HG02588 (cell line): ENCODE measurements around the gene CHAC1.
"Not testable (repeated sequence)": the region's sequence is repeated elsewhere in the genome, so short reads cannot be mapped to it uniquely, and the experiment has no call there.

Experiments
- ATAC-seq: cut with Tn5 transposase; IDR thresholded peaks from one replicate; pipeline ENCODE4 v1.9.1; 2021; ENCODE audit warnings: mild to moderate bottlenecking, moderate library complexity; ENCODE audit not compliant: unreplicated experiment

CHAC1 gene

DNA sequence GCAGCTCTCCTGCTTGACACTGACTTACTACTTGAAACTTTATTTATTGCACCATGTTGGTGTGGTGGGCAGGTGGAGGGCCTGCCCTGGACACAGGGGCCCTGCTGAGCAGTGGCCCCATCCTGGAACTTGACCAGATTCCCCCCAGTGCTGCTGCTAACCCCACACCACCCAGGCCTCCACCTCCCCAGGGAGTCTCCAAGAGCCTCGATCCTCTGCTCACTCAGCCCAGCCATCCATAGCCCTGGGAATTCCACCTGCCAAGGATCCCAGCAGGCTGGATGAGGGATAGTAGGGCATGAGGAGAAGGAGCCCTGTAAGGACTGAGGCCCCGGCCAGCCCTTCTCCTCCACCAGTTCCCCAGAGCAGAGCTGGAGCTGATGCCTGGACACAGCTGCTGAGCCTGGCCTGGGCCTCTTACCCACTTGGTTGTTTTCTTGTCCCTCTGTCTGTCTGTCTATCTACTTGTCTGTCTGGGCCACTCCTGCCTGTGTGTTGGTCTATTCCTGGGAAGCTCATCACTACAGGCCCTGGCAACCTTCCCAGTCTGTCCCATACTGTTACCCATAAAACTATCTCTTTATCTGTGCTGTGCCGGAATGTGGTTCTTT lies 2.8 kb downstream of the CHAC1 start:
- no peak for ATAC-seq

DNA sequence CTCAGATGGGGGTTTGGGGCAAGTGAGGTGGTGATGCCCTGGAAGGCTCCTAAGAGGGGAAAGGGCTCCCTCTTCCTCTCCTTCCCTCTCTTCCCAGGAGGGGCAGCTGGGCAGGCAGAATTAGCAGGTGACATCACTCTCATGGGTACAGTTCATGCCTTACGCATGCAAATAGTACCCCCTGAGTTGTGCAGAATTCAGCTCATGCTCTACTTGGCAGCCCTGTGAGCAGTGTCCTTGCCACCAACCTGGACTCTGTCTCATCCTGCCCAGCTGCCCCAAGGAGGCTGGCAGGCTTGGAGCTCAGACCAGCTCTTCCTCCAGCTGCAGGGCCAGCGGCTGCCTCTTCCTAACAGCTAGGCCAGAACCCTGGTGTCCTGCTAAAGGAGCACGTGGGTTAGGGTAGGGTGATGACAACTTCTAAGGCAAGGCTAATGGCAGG lies 3.3 kb downstream of the CHAC1 start:
- ATAC-seq, result no peak

DNA sequence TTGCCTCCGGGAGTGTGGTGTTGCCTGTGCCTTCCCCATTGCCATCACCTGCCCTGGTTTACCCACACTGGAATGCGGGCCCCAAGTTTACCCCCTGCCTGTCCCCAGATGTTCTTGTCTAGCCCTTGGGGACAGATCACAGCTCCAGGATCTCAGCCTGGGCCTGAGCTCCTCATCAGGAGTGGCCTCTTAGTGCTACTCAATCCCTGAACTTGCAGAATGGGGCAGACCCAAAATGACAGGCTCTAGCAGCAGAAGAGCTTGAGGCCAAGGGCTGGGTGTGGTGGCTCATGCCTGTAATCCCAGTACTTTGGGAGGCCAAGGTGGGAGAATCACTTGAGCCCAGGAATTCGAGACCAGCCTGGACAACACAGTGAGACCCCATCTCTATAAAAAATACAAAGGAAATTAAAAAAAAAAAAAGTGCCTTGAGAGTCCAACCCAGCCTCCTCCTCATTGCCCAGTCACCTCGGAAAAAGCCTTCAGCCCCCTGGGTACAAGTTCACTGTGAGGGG lies 3.8 kb downstream of the CHAC1 start:
- no peak for ATAC-seq

DNA sequence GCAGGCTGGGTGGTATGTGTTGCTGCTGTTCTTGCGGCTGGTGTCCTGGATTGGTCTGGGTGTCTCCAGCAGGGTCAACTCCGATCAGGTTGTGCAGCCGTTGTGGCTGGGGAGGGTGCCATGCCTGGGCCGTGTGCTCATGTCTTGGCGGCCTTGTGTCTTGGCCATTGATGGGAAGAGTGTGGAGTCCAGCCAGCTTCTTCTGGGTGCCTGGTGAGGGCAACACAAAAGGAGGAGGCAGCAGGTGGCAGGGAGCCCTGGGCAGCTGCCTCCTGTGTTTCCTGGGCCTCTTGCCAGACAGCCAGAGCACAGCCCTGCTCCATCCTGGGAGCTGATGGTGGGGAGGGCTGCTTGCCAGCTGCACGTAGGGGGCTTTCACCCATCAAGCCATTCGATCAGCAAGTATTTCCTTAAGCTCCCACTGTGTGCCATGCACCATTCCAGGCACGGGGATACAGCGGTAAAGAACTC lies 4.3 kb downstream of the CHAC1 start:
- ATAC-seq, result no peak

DNA sequence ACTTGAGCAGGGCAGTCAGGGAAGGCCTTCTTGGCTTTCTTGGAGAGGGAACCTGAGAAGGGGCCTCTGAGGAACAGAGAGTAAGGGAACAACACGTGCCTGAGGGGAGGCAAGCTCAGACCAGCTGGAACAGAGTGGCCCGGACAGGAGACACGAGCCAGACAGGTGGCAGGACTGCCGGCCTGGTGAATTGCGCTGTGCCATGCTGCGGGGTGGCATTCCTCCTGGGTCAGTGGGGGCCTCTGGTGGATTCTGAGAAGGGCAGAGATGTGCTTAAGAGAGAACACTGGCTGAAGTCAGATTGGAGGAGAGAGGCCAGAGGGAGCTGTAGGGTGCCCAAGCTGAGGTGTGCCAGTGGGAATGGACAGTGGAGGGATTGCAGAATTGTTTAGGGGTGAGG lies 4.9 kb downstream of the CHAC1 start:
- ATAC-seq, result no peak

DNA sequence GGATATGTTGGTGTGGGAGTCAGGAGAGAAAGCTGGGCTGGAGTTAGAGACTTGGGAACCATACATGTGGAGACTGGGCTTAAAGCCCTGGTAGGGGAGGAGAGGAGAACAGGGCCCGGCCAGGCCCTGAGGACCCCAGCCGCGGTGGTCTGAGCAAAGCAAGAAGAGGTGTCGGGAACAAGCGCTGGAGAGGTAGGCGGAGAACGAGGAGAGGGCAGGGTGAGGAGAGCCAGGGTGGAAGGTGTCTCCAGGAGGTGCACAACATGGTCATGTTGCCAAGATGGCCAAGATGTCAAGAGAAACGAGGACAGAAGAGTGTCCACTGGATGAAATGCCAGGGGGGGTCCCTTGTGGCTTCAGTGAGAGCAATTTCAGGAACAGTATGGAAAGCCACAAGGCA lies 5.5 kb downstream of the CHAC1 start:
- no peak for ATAC-seq

DNA sequence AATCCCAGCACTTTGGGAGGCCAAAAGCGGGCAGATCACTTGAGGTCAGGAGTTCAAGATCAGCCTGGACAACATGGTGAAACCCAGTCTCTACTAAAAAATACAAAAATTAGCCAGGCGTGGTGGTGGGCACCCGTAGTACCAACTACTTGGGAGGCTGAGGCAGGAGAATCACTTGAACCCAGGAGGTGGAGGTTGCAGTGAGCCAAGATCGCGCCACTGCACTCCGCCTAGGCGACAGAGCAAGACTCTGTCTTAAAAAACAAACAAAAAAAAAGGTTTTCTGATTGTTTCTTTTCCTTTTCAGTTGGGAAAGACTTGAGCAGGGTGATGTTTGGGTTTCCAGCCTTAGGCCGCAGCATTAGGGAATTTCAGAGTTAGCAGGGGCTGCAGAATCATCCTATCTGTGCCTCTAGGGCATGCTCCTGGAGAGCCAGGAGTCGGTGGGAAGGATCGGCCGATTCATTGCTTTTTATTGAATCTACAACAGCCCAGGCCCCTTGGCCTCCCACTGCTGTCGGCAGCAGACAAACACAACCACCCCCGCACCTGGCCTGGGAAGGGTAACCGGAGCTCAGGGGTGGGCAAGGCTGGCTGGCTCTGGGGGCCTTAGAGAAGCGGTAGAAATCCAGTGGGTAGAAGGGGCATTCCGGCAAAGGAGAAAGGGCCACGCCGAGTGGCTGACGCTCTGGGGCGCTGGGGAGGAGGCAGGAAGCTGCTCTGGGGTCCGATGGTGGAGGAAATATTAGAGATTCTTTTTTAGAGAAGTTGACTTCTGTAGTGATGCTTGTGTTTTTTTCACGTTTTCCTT lies 6.3 kb downstream of the CHAC1 start:
- ATAC-seq, result no peak

DNA sequence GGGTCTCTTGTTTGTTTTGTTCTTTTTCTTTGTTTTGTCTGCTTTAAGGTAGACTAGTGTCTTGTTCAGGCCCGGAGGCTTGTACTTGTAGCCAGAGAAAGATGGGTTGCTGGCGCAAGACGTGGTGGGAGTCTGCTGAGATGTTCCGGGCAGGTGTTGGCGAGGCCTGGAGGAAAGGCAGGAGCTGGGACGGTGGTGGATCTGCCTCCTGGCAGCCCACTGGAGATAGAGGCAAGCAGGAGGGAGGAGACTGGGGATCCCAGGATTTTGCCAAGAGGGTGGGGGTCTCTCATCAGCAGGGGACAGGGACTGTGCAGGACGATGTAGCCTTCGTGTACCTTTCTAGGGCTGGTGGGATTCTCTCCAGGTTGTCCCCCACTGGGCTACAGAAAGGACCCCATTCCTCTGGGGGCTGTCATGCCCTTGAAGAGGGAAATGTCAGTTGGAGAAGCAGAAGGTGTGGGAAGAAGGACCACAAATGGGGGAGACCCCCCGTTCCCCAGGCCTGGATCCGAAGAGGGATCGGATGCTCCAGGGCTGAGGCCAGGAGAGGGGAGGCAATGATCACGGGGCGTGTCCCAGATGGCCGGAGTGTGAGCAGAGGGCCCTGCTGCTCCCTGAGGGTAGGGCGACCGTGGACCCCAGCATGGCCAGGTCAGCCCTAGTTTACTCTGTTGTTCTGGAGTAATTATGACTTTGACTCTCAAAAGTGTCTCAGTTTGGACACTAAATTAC lies 7.0 kb downstream of the CHAC1 start:
- no peak for ATAC-seq

DNA sequence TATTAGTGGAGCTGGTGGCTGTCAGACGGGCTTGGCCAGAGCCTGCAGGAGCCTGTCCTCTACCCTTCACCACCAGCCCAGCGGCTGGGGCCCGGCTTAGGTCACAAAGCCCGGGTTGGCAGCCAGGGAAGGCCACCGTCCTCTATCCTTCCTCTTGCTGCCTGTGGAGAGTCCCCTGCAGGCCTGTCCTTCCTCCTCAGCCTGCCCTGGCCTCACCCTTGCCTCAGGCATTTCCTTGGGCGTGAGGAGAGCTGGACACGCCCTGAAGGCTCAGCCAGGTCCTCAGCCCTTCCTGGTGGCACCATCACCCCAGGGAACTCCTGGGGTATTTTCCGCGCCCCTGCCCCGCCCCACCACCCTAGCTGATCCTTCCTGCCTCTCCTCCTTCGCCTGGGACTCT lies 7.7 kb downstream of the CHAC1 start:
- no peak for ATAC-seq

DNA sequence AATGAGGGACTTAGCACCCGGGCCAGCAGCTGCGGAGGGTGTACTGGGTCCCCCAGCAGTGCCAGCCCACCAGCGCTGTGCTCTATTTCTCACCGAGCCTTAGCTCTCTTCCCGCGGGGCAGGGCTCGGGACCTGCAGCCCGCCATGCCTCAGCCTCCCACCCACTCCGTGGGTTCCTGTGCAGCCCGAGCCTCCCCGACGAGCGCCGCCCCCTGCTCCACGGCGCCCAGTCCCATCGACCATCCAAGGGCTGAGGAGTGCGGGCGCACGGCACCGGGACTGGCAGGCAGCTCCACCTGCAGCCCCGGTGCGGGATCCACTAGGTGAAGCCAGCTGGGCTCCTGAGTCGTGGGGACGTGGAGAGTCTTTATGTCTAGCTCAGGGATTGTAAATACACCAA lies 8.5 kb downstream of the CHAC1 start:
- not testable (repeated sequence) for ATAC-seq

DNA sequence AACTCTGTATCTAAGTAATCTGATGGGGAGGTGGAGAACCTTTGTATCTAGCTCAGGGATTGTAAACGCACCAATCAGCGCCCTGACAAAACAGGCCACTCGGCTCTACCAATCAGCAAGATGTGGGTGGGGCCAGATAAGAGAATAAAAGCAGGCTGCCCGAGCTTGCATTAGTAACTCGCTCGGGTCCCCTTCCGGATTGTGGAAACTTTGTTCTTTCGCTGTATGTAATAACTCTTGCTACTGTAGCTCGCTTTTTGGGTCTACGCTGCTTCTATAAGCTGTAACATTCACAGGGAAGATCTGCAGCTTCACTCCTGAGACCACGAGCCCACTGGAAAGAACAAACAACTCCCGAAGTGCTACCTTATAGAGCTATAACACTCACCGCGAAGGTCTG lies 9.0 kb downstream of the CHAC1 start:
- ATAC-seq, result not testable (repeated sequence)

DNA sequence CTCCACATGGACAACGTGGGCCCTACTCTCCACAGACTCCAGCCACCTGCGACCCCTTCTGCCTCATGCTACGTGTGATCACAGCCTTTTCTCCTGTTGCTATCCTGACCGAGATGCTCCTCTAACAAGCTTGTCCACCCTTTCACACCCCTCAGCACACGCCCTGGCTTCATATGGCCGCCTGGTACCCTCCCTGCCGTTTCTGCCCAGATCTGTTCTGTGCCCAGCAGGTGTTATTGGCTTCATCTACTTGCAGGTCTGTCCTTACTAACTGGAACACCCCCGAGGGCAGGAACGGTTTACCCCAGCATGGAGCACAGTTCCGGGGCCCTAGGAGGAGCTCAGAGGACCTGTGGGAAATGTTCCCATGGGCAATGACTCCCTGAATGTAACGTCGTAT lies 9.9 kb downstream of the CHAC1 start:
- no peak for ATAC-seq

DNA sequence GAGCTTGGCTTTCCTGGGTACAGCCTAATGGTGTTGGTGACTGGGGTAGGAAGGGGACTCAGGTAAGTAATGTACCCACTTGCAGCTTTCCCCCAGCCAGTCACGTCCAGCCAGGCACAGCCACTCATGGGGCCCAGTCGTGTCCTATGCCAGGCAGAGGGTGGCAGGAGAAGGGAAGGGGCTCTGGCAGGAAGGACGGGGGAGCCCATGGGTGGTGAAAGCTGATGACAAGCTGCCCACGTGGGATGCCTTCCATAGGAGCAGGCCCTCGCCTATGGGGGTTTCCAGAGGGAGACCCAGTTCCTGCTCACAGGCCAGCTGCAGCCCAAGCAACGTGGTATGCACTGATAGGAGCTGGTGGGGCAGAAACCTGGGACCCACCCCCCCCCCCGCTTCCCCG lies 10.7 kb downstream of the CHAC1 start:
- no peak for ATAC-seq

DNA sequence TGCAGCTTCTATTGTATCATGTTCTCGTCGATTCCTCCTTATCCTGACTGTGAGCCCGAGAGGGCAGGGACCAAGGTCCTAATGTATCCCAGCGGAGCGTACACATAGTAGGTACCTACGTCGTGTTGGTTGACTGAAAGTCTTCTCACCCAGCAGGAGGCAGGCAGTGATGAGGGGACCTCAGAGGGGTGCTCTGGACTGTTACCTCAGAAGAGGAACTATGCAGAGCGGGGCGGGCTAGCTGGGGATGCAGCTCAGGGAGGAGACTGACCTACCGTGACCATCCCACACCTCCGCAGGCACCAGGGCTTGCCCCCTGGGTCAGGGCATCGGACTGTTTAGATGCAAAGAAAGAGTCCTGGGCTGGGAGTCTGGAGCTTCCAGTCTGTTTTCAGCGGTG lies 11.4 kb downstream of the CHAC1 start:
- ATAC-seq, result no peak

DNA sequence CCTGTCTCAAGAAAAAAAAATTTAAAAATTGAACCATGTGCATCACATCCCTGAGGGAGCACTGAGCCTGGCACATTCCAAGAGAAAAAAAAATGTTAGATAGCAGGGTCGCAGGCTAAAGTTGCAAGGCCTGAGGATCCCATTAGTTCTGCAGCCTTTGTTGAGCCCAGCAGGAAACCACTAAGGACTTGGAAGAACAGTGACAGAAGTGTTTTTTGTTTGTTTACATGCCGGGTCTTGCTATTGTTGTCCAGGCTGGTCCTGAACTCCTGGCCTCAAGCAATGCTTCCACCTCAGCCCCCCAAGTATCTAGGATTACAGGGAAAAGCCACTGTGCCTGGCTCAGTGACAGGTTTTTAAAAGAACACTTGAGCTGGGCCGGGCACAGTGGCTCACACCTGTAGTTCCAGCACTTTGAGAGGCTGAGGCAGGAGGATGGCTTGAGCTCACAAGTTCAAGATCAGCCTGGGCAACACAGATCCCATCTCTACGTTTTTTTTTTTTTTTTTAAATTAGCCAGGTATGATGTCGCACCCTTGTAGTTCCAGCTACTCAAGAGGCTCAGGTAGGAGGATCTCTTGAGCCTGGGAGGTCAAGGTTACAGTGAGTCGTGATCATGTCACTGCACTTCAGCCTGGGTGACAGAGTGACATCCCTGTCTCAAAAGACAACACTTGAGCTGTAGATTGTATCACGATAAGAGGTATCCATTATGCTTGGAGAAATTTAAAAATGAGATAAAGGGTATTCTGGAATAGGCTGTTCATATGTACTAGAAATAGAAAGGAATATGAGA lies 15.2 kb downstream of the CHAC1 start:
- ATAC-seq, result no peak

DNA sequence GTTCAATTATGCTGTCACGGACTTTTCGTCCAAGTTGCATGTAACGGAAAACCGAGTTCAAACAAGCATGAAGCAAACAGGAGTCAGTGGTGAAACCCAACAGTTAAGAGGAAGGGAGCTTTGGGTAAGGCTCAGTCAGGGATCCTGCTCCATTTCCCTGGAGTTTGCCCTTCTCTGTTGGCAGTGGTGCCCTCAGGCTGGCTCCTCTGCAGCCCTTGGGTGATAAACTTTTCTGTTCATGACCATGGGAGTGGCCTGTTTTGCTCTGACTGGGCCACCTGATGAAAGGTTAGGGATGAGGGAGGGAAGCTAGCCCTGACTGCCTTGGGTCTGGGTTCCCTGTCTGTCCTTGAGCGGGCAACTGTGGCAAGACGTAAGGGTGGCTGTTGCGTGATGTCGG lies 16.1 kb downstream of the CHAC1 start:
- no peak for ATAC-seq

DNA sequence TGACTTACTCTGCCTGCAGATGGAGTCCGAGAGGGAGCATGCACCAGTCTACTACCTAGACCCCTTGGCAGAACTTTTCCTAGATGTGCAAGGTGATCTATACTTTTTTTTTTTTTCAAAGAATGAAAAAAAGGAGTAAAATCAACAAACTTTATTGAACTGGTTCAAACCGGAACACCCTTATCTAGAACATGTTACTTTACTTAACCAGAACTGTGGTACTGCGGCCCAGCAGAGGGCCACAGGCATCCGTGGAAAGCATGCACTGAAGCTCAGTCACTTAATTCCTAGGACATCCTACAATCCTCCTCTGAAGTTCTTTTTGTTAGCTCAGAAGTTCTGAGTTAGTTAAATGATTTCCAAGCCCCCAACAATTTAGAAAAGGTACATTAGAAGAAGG lies 21.6 kb downstream of the CHAC1 start:
- ATAC-seq, result no peak

DNA sequence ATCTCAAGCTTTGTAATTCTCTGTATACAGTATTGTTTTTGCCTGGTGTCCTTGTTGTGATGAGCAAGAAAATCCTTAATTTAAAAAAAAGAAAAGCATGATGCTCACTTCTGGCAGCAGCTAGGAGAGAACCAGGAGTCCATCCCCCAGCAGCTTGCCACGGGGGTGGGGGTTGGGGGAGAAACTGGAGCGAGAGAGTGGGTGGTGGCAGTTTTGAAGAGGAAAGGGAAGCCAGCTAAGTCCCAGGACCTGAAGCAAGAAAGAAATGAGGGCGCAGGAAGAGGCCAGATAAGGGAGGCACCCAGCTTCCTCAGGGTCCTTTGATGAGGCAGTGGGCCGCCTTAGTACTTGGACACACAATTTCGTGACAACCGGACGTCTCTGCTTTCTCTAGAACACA lies 23.5 kb downstream of the CHAC1 start:
- ATAC-seq, result no peak

DNA sequence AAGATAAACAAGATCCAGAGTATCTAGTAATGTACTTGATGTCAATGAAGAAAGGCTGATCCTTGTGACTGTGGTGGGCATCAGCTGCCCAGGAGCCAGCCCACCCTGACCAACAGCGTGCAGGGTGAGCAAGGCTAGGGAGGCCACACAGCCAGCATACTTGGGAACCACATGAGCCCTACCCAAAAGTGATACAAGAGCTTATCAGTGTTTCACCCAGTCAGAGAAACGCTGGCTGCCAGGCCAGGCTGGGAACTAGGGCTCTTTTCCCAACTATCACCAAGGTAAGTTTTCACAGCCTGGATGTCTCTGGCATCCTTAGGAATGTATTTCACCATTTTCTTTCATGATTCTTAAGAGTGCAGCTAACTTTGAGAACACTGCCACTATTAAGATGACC lies 24.9 kb downstream of the CHAC1 start:
- ATAC-seq, result no peak

DNA sequence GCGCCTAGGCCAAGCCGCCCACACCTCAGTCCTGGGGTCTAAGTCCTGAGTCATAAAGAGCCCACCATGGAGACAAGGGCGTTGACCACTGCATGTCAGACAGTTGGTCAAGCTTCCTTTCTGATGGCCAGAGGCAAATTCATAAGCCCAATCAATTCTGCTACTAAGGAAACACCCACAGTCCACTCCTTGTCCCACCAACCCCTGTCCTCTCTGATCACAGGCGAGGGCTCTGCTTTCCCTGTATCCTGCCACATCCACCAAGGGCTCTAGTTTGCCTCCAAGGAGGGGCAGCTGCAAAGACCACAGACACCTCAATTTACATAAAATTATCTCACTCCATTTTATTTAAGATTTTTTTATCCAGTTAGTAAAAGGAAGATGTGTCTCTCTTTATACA lies 25.3 kb downstream of the CHAC1 start:
- ATAC-seq, result no peak

DNA sequence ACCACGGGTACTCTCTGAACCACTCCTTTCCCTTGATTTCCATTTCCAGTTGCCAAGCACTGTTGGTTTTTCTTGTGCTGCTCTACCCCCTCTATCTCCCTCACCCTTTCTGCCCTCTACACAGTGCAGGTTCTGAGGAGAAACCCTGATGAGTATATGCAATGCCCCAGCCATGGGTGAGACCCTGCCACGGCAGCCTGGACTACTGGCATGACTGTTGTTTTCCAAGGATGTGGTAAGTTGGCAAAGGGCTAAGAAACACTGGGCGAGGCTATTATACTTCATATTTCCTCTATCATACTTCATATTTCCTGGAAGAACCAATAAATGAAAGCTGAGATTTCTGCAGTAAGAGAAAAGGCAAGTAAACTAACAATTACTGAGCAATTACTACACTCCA lies 27.9 kb downstream of the CHAC1 start:
- ATAC-seq, result no peak
